ENCODE measurements around the gene CCT4.
"Not testable (repeated sequence)": the region's sequence is repeated elsewhere in the genome, so short reads cannot be mapped to it uniquely, and the experiment has no call there.

CCT4 gene

DNA sequence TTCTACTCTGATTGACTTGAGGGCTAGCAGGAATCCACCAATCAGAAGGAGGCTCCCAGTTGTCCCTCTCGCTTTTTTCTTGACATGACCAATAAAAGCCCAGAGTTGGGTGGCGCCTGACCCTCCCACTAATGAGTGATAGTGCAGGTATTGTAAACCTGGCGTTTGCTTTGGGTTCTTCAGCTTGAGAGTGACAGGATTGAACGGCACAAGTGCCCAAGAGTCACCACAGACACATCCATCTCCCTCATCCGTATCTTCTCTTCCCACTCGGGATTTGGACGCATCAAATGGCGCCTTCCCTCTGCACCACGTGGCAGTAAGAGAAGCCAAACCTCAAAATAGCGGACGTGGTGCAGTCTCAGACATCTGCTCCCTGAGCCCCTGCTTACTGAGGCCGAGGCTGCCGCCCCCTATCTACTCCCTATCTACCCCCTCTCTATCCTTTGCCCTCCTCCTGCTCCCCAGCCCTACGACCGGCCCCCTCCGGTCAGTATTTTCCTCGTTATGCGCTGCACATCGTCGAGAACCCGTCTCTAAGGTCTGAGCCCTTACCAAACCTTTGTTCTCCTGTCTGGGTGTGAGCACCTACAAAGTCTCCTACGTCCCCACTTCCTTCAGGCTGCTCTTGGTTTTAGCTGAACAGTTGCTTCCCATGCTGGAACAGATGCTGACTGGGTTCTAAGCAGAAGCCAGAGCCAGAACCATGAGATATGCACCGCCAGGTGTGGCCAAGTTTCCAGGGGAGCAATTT lies 33.7 kb downstream of the CCT4 start:
- H3K36me3 Mint-ChIP-seq: peaks cover 13% of the 10 kb centered on the region
- H3K4me3 Mint-ChIP-seq: peak overlapping the region; percentile 90
- DNase-seq (ENCODE audit: low spot score in 2 of 2) (peak in 1 of 2 donors; percentile 68), ATAC-seq (peak; percentile 95)
- peak overlapping the region; percentile 95 for H3K27ac Mint-ChIP-seq
- H3K4me1 Mint-ChIP-seq: peaks cover 9% of the 10 kb centered on the region
- no peaks in the 10 kb centered on the region for H3K9me3 Mint-ChIP-seq

DNA sequence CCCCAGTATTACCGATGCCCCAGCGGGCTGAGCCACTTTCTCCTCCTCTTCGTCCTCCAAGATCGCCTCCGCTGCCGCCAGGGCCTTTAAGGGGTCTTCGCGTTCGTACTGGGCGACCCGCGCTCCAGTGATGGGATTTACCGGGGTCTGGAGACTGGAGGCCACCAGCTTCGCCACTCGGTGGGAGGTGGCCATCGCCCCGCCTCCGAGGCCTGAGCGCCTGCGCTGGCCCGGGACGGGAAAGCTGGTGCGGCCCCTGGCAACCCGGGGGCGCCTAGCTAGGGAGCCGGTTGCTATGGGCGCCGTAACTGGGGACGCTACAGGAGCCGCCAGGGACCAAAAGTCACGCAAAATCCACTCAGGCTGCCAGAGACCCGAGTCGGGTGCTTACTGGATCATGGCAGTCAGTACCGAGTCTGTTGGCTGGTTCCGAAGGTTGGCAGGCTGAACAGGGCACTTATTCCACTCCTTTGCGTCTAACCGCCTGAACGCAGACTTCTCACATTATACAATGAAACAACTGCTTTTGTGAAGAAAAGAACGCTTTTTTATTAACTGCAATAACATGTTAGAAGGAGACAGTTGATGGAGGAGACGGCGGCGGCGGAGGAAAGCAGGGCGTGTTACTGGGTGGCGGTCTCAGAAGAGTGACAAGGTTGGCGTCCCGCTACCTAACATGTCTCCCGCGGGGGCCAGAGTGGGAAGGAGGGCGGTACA lies 34.5 kb downstream of the CCT4 start, which contains the start of gene FAM161A:
TSS of gene FAM161A (minus strand) at position 214 of the 717 bp plus-strand sequence. CDS start at position 195, 19 bp downstream.
- ATAC-seq: peak; percentile 87
- peak; percentile 72 to 93 for DNase-seq (ENCODE audit: low spot score in 2 of 2)
- Mint-ChIP-seq H3K9me3 (no peaks in the 10 kb centered on the region), H3K27ac (peak within 1 kb of the TSS; percentile 95), H3K36me3 (peaks cover 13% of the 10 kb centered on the region), H3K4me1 (peaks cover 9% of the 10 kb centered on the region), H3K4me3 (peak within 1 kb of the TSS; percentile 90)

DNA sequence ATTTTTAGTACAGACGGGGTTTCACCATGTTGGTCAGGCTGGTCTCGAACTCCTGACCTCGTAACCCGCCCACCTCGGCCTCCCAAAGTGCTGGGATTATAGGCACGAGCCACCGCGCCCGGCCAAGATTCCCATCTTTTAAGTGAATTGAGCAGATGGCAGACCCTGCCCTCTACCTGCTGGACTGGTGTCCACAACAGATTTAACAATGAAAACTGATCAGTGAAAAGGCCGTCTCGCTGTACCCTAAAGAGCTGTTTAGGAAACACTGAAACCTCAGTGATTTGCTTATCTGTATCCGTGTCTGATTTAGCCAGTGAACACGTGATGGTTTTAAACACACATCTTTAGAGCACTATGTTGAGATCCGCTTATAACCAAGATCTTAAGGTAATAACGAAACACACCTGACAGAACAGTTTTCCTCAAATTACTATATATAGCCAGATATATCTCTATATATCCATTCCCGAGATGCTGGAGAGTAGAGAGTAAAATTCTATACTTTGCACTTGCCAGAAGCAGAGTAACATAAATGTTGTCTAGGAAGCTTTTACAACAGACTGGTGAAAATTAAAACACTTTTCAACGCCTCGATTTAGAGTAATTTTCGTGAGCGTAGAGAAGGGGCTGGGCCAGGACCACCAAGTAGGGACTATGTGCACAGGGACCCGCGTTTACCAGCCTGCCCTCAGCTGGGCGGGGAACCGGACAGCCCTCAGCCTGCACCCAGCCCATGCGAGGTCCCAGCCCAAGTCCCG lies 35.2 kb downstream of the CCT4 start:
- Mint-ChIP-seq H3K27ac (peak overlapping the region; percentile 95), H3K4me3 (peak overlapping the region; percentile 90), H3K36me3 (peaks cover 13% of the 10 kb centered on the region), H3K9me3 (no peaks in the 10 kb centered on the region), H3K4me1 (peaks cover 9% of the 10 kb centered on the region)
- DNase-seq (ENCODE audit: low spot score in 2 of 2) (no peak), ATAC-seq (peak; percentile 73)

DNA sequence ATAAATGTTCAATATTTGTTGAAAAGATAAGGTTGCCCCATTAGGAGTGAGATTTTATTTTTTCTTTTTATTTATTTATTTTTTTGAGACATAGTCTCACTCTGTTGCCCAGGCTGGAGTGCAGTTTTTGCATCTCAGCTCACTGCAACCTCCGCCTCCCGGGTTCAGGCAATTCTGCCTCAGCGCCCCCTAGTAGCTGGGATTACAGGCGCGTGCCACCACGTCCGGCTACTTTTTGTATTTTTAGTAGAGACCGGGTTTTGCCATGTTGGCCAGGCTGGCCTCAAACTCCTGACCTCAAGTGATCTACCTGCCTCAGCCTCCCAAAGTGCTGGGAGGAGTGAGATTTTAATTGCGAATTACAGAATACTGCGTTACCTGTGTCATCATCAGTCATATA lies 37.2 kb downstream of the CCT4 start:
- H3K9me3 Mint-ChIP-seq; ATAC-seq; H3K27ac Mint-ChIP-seq; H3K4me3 Mint-ChIP-seq; DNase-seq (ENCODE audit: low spot score in 2 of 2); H3K4me1 Mint-ChIP-seq: not testable (repeated sequence)
- H3K36me3 Mint-ChIP-seq: peaks cover 13% of the 10 kb centered on the region

DNA sequence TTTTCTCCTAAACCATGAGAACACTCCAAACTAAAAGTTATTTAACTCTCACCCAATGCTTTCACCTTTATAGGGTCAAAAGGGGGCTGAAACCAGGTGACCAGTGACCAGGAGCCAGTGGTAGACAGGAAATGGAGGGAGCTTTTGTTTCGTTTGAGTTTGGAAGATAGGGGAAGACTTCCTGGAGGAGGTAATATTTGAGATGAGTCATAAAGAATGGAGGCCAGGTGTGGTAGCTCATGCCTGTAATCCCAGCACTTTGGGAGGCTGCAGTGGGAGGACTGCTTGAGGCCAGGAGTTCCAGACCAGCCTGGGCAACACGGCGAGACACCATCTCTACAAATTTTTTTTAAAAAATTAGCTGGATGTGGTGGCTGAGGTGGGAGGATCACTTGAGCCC lies 43.1 kb downstream of the CCT4 start:
- no peaks in the 10 kb centered on the region for H3K9me3 Mint-ChIP-seq
- ATAC-seq (no peak), DNase-seq (ENCODE audit: low spot score in 2 of 2) (no peak)
- no peak overlapping the region for H3K27ac Mint-ChIP-seq
- H3K4me3 Mint-ChIP-seq: no peak overlapping the region
- H3K4me1 Mint-ChIP-seq: no peaks in the 10 kb centered on the region
- H3K36me3 Mint-ChIP-seq: no peaks in the 10 kb centered on the region

DNA sequence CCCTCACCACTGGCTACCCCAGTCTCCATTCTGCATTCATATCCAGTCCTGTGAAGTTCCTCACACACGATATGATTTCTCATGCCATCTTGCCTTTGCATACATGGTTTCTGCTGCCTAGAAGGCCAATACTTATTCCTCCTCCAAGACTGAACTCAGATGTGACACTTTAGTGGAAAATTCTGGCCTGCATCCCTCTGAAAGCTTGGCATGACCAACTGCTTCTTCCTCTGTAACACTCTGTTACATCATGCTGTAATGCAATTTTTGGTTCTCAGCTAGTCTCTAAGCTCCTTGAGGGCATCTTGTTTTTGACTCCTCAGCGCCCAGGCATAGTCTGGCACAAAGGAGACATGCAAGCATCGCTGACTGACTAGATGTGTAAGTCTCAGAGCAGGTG lies 47.2 kb downstream of the CCT4 start:
- H3K4me3 Mint-ChIP-seq: no peak overlapping the region
- no peak for ATAC-seq
- no peaks in the 10 kb centered on the region for H3K4me1 Mint-ChIP-seq
- no peaks in the 10 kb centered on the region for H3K9me3 Mint-ChIP-seq
- no peak for DNase-seq (ENCODE audit: low spot score in 2 of 2)
- no peak overlapping the region for H3K27ac Mint-ChIP-seq
- no peaks in the 10 kb centered on the region for H3K36me3 Mint-ChIP-seq

DNA sequence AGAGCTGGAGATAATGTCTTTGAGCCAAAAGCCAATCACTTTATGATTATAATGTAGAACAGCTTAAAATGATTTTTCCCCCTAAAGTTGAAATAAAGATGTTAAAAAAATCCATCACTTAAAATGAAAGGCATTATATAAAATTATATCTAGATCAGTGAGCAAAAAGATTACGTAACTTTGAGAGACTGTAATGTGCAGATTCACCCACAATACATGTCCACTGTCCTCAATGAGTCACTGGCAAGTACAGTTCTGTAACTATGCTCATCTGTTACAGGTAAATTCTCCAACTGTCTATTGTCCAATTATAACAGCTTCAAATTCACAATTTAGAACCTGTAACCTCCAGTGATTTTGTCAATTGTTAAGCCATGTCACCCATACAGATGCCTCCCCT lies 53.6 kb downstream of the CCT4 start:
- ATAC-seq: no peak
- Mint-ChIP-seq H3K4me3 (no peak overlapping the region), H3K36me3 (no peaks in the 10 kb centered on the region), H3K9me3 (peaks cover 3% of the 10 kb centered on the region), H3K4me1 (no peaks in the 10 kb centered on the region), H3K27ac (no peak overlapping the region)
- DNase-seq (ENCODE audit: low spot score in 2 of 2): no peak

DNA sequence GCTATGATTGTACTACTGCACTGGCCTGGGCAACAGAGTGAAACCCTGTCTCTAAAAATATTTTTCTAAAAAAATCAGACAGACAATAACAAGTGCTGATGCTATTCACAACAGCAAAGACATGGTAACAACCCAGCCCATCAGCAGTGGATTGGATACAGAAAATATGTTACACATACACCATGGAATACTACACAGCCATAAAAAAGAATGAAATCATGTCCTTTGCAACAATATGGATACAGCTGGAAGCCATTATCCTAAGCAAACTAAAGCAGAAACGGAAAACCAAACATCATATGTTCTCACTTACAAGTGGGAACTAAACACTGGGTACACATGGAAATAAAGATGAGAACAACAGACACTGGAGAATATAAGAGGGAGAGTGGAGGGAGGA lies 54.5 kb downstream of the CCT4 start:
- peaks cover 3% of the 10 kb centered on the region for H3K9me3 Mint-ChIP-seq
- H3K27ac Mint-ChIP-seq: no peak overlapping the region
- no peaks in the 10 kb centered on the region for H3K4me1 Mint-ChIP-seq
- ATAC-seq (no peak), DNase-seq (ENCODE audit: low spot score in 2 of 2) (no peak)
- H3K36me3 Mint-ChIP-seq: no peaks in the 10 kb centered on the region
- H3K4me3 Mint-ChIP-seq: no peak overlapping the region

DNA sequence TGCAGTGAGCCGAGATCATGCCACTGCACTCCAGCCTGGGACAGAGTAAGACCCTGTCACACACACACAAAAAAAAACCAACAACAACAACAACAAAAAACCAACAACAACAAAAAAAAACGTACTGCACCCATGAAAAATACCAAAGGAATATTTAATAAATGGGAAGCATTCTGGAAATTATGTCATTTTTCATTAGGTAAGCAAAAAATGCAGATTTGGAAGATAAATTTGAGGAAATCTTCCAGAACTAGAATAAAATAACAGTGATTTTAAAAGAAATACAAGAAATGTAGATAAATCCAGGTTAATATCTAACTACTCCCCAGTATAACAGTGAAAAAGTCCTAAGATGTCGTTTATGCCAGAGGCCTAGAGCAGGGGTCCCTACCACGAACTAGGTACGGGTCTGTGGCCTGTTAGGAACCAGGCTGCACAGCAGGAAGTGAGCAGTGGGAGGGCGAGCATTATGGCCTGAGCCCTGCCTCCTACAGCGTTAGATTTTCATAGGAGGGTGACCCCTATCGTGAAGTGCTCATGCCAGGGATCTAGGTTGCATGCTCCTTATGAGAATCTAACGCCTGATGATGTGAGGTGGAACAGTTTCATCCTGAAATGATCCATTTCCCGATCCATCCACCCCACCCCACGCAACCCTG lies 56.1 kb downstream of the CCT4 start:
- Mint-ChIP-seq H3K9me3 (peaks cover 3% of the 10 kb centered on the region), H3K36me3 (no peaks in the 10 kb centered on the region), H3K4me1 (no peaks in the 10 kb centered on the region), H3K27ac (no peak overlapping the region), H3K4me3 (no peak overlapping the region)
- peak in 1 of 2 donors; percentile 32 for DNase-seq (ENCODE audit: low spot score in 2 of 2)
- ATAC-seq: no peak

DNA sequence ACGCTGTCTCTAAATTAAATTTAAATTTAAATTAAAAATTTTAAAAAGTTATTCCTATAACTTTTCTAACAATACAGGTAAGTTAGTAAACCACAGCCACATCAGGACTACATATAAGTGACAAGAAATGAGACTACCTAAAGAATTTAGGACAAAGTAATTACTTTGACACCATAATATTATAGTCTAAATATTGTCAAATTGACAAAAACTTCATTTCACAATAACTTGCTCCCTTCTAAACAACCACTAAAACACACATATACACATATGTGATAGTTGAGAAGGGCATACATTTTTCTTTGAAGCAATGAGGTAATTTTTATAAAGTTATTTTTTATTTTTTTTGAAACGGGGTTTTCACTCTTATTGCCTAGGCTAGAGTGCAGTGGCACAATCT lies 66.2 kb downstream of the CCT4 start:
- Mint-ChIP-seq H3K27ac (no peak overlapping the region), H3K9me3 (no peaks in the 10 kb centered on the region), H3K36me3 (no peaks in the 10 kb centered on the region), H3K4me1 (no peaks in the 10 kb centered on the region), H3K4me3 (no peak overlapping the region)
- ATAC-seq (no peak), DNase-seq (ENCODE audit: low spot score in 2 of 2) (no peak)
